GM06990 (cell line): ENCODE data around the gene UBE2V1.

Experiments
- DNase-seq: peaks from one replicate; pipeline ENCODE4 v3.0.0-alpha.2; 2011; ENCODE audit not compliant: insufficient read length; ENCODE audit errors: extremely low read depth
- H3K27me3 ChIP-seq: replicated peaks from 2 replicates; pipeline ENCODE4 v1.6.0; 2011; ENCODE audit warnings: low read length; ENCODE audit not compliant: control insufficient read depth, insufficient read depth
- H3K36me3 ChIP-seq: 2 replicates; pipeline ENCODE4 v1.5.1; 2011; ENCODE audit warnings: low read length; ENCODE audit not compliant: control insufficient read depth, insufficient read depth
- H3K4me3 ChIP-seq: replicated peaks from 2 replicates; pipeline ENCODE4 v1.5.1; 2011; ENCODE audit warnings: low read depth, mild to moderate bottlenecking, control low read depth, low read length
- TF ChIP-seq, protein P1 (sequence below): IDR thresholded peaks from 2 replicates; pipeline ENCODE4 v1.5.1; 2011; ENCODE audit warnings: low read length, control low read depth, mild to moderate bottlenecking, inconsistent platforms; ENCODE audit not compliant: insufficient read depth, poor library complexity, severe bottlenecking

The UBE2V1 gene

DNA sequence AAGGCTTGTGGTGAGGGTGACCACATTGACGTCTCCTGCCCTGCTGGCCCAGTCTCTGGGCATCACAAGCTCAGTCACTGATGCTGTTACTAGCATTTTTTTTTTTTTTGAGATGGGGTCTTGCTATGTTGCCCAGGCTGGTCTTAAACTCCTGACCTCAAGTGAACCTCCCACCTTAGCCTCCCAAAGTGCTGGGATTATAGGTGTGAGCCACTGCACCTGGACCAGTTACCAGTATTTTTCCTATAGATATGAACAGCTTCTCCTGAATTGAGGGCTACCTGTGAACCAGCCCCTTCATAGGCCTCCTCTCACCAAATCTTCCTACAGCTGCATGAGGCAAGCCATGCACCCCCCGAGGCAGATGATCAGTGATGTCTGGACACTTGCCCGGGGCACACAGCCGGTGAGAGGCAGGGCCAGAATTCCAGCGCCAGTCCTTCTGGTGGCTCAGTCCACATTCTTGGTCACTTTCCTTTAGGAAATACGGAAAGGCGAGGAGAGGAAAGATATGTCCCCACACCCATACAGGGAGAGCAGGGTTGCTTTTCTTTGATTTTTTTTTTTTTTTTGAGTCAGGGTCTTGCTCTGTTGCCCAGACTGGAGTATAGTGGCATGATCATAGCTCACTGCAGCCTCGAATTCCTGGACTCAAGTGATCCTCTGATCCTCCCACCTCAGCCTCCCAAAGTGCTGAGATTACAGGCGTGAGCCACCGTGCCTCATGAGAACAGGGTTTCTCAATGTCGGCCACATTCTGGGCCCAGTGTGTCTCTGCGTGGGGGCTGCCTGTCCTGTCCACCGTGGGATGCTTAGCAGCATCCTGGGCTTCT lies 50.7 kb downstream of the UBE2V1 start:
- no peak for DNase-seq
- H3K4me3 ChIP-seq, result no peak overlapping the region
- TF ChIP-seq, protein P1, sequence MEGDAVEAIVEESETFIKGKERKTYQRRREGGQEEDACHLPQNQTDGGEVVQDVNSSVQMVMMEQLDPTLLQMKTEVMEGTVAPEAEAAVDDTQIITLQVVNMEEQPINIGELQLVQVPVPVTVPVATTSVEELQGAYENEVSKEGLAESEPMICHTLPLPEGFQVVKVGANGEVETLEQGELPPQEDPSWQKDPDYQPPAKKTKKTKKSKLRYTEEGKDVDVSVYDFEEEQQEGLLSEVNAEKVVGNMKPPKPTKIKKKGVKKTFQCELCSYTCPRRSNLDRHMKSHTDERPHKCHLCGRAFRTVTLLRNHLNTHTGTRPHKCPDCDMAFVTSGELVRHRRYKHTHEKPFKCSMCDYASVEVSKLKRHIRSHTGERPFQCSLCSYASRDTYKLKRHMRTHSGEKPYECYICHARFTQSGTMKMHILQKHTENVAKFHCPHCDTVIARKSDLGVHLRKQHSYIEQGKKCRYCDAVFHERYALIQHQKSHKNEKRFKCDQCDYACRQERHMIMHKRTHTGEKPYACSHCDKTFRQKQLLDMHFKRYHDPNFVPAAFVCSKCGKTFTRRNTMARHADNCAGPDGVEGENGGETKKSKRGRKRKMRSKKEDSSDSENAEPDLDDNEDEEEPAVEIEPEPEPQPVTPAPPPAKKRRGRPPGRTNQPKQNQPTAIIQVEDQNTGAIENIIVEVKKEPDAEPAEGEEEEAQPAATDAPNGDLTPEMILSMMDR, result no peak
- H3K27me3 ChIP-seq, result no peaks in the 10 kb centered on the region
- no peaks in the 10 kb centered on the region for H3K36me3 ChIP-seq

DNA sequence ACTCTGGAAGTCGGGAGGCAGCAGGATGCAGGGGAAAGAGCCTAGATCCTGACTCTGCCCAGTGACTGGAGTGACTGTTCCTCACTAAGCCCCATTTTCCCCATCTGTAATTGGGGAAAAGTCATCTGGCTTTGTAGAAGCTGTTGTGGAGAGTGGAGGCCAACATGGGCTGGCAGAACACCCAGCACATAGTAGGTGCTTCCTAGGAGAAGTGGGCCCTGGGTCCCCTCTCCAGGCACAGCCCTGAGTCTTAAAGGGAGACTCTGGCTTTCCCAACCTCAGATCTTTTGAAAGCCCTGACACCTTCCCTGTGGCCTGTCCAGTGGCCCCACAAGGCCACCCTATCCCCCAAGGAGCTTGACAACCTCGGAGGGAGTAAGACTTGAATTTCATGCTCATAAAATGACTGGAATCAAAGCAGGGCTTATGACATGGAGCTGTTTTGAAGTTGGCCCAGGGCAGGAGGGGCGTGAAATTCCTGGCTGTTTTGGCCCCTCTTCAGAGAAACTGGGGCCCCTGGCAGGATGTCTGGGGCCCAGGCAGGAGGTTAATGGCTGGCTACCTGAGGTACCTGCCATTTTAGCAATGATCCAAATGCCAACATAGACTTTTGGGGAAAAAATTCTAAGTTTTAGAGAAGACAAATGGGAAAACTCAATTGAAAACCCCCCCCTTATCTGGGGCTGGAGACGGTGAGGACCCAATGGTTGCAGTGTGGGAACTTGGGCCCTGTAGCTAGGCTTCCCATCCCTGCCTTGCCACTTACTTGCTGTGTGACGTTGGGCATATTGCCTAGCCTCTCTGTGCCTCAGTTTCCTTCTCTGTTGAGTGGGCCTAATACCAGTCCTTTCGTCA lies 51.6 kb downstream of the UBE2V1 start:
- no peaks in the 10 kb centered on the region for H3K36me3 ChIP-seq
- no peaks in the 10 kb centered on the region for H3K27me3 ChIP-seq
- TF ChIP-seq, protein P1, result no peak
- no peak for DNase-seq
- no peak overlapping the region for H3K4me3 ChIP-seq

DNA sequence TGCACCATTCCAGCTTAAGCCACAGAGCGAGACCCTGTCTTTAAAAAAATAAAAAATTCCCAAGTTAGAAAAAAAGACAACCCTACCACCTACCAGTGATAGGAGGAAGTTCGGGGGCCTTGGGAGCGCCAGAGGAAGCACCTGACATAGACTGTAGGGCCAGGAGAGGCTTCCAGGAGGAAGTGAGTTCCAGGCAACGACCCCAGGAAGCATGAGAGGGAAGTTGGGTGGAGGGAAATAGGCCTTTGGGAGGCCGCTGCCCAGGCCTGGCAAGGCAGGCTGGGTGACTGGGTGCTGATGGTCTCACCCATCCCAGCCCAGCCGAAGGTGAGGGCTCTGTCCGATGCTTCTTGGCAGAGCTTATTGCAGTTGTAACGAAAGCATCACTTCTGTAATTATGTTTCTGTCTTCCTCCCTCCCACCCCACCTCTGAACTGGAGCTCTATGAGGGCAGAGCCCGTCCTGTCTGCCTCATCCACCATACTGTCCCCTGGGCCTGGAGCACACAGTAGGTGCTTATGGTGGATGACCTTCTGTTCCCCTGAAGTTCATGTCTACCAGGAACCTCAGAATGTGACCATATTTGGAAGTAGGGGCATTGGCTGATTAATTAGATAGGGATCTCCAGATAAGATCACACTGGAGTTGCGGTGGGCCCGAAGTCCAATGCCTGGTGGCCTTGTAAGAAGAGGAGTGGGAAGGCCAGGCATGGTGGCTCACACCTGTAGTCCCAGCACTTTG lies 54.1 kb downstream of the UBE2V1 start:
- TF ChIP-seq, protein P1, result no peak
- DNase-seq, result no peak

DNA sequence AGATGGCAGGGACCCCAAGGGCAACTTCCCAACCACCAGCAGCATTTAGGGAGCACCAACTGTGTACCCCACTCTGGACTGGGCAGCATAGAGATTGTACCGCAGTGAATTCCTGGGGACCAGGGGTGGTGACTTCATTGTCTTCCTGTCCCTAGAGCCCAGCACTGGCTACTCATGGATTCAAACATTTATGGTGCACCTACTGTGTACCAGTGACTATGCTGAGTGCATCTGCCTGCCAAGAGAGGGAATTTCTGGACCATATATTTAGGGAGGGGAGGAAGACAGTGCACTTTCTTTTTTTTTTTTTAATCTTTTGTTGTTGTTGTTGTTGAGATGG lies 55.3 kb downstream of the UBE2V1 start:
- Histone ChIP-seq H3K4me3 (no peak overlapping the region), H3K36me3 (no peaks in the 10 kb centered on the region), H3K27me3 (no peaks in the 10 kb centered on the region)
- DNase-seq, result no peak
- TF ChIP-seq, protein P1, result no peak

More for the DNA sequence above, 54.1 kb downstream of the UBE2V1 start:
- no peaks in the 10 kb centered on the region for H3K36me3 ChIP-seq
- no peak overlapping the region for H3K4me3 ChIP-seq
- H3K27me3 ChIP-seq, result no peaks in the 10 kb centered on the region

DNA sequence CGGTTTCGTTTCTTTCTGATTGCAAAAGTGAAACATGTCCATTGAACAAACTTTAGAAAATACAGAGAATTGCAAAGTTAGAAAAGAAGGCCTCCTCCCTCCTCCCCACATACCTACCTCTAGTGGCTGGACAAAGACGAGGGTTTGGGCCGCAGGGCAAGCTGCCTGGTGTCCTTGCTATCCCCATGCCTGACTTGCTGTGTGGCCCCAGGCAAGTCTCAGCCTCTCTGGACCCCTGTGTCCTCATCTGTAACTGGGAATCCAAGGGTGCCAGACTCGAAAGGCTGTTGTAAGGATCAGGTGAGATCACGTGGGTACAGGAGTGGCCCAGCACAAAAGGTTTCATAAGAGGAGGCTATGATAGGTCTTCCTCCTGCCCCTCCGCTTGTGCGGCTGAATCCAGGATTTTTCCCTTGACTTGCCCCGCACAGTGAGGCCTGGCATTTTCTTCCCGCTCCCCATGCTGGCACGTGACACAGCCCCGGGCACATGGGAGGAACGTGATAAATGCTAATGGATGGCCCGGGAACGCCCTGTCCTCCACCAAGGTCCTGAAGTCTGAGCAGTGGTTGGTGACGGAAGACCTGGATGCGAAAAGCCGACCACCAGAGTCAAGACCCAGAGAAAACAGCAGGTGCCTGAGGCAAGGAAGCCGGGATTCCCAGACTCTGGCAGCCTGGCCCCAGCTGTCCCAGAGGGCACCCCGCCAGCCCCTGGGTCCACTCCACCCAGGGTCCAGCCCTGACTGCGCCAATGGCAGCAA lies 55.8 kb downstream of the UBE2V1 start:
- no peaks in the 10 kb centered on the region for H3K36me3 ChIP-seq
- no peak overlapping the region for H3K4me3 ChIP-seq
- TF ChIP-seq, protein P1, result no peak
- DNase-seq, result no peak
- H3K27me3 ChIP-seq, result no peaks in the 10 kb centered on the region
